Calu3 (cell line): ENCODE data around the gene PCDHA7. TPM values are rescaled to one million over a fixed set of nuclear protein-coding genes. Genes with fewer than 3 reads are reported as not detected.
"Not testable (repeated sequence)": the region's sequence is repeated elsewhere in the genome, so short reads cannot be mapped to it uniquely, and the experiment has no call there.

ENCODE experiments used
- BruUV-seq: library from RNA; stranded (reverse); fragments of 400-500 nt; replicated peaks from 2 replicates; lab custom pipeline; 2021; lab: Mats Ljungman, UMichigan
- CTCF ChIA-PET: fragments of 300-600 bp; sonication (Branson Sonifier 250); formaldehyde crosslinking; loops from one replicate; lab custom pipeline; 2022; ENCODE audit warnings: antibody characterized with exemption; lab: Charles Lee
- DNase-seq: peaks from one replicate; pipeline ENCODE4 v3.0.0; 2022
- H3K27ac Mint-ChIP-seq: one replicate; pipeline ENCODE4 v1.8.0; 2022; ENCODE audit warnings: mixed read lengths; ENCODE audit not compliant: unreplicated experiment
- H3K27me3 Mint-ChIP-seq: one replicate; pipeline ENCODE4 v1.8.0; 2022; ENCODE audit warnings: mixed read lengths; ENCODE audit not compliant: unreplicated experiment
- H3K36me3 Mint-ChIP-seq: one replicate; pipeline ENCODE4 v1.8.0; 2022; ENCODE audit warnings: mild to moderate bottlenecking, moderate library complexity, mixed read lengths; ENCODE audit not compliant: insufficient read depth, unreplicated experiment
- H3K4me1 Mint-ChIP-seq: one replicate; pipeline ENCODE4 v1.8.0; 2022; ENCODE audit warnings: mild to moderate bottlenecking, low read depth, mixed read lengths; ENCODE audit not compliant: unreplicated experiment
- H3K4me3 Mint-ChIP-seq: one replicate; pipeline ENCODE4 v1.8.0; 2022; ENCODE audit warnings: mild to moderate bottlenecking, low read depth, moderate library complexity, mixed read lengths; ENCODE audit not compliant: unreplicated experiment
- H3K9me3 Mint-ChIP-seq: one replicate; pipeline ENCODE4 v1.8.0; 2022; ENCODE audit warnings: low read depth, mixed read lengths; ENCODE audit not compliant: unreplicated experiment
- CTCF ChIP-seq: fragments of 200-600 bp; IDR thresholded peaks from one replicate; pipeline ENCODE4 v1.8.0; 2022; ENCODE audit warnings: antibody characterized with exemption; ENCODE audit not compliant: unreplicated experiment
- intact Hi-C: fragments of 100-400 bp; cut with micrococcal nuclease; formaldehyde crosslinking; loops from one replicate; pipeline ENCODE4 v1.10.0; 2022; ENCODE audit not compliant: unreplicated experiment
- total RNA-seq: library from RNA; stranded (reverse); gene quantifications from 2 replicates; pipeline ENCODE4 v1.2.3, GENCODE V29; 2022

The PCDHA7 gene
- total RNA-seq, 1 experiment from 2014 or later: 1.2 TPM

- H3K9me3 Mint-ChIP-seq: peaks cover 7% of the 10 kb centered on the region
- no peak overlapping the region for H3K27ac Mint-ChIP-seq
- no peak for DNase-seq
- H3K4me1 Mint-ChIP-seq: no peaks in the 10 kb centered on the region
- no peak for TF ChIP-seq CTCF
- BruUV-seq: no TSS peak
- no peaks in the 10 kb centered on the region for H3K36me3 Mint-ChIP-seq
- H3K4me3 Mint-ChIP-seq: no peak overlapping the region
- intact Hi-C loops: no loop called here
- CTCF ChIA-PET: no interaction called here
- H3K27me3 Mint-ChIP-seq: no peaks in the 10 kb centered on the region
Observed at GRCh38 chr5:140822281-140822629, 11.8 kb upstream of the PCDHA7 start.

GRCh38 chr5:140822969-140823368, 11.1 kb upstream of the PCDHA7 start:
- CTCF ChIA-PET, intact Hi-C loops, H3K4me1 Mint-ChIP-seq, H3K4me3 Mint-ChIP-seq, H3K27me3 Mint-ChIP-seq, BruUV-seq, H3K9me3 Mint-ChIP-seq, DNase-seq, H3K36me3 Mint-ChIP-seq, H3K27ac Mint-ChIP-seq: not testable (repeated sequence)

- Mint-ChIP-seq H3K4me3 (no peak overlapping the region), H3K27me3 (no peaks in the 10 kb centered on the region), H3K9me3 (peaks cover 9% of the 10 kb centered on the region), H3K4me1 (no peaks in the 10 kb centered on the region), H3K36me3 (no peaks in the 10 kb centered on the region), H3K27ac (no peak overlapping the region)
- CTCF ChIA-PET: no interaction called here
- no peak for DNase-seq
- no peak for TF ChIP-seq CTCF
- BruUV-seq: no TSS peak
- intact Hi-C loops: no loop called here
Observed at GRCh38 chr5:140823475-140823874, 10.6 kb upstream of the PCDHA7 start.

- CTCF ChIA-PET: interaction anchor here (0.7 kb wide), 1 partner anchor 272 kb away, joined by 3 read pairs; the partner anchor contains the start of gene PCDHB3
- Mint-ChIP-seq H3K27ac (no peak within 1 kb of the TSS), H3K27me3 (no peaks in the 10 kb centered on the region), H3K36me3 (no peaks in the 10 kb centered on the region), H3K4me1 (no peaks in the 10 kb centered on the region), H3K4me3 (no peak within 1 kb of the TSS), H3K9me3 (peaks cover 15% of the 10 kb centered on the region)
- no peak for DNase-seq
- intact Hi-C loops: no loop called here
- BruUV-seq: no TSS peak
- no peak for TF ChIP-seq CTCF
Observed at GRCh38 chr5:140827704-140828361, 6.2 kb upstream of the PCDHA7 start, which contains the start of gene PCDHA6. Gene PCDHA6 (plus strand): TSS chr5:140827960. CDS start chr5:140828092, 132 bp downstream.

GRCh38 chr5:140828362-140828737, 5.7 kb upstream of the PCDHA7 start:
- no peak for DNase-seq
- CTCF ChIA-PET: no interaction called here
- intact Hi-C loops: no loop called here
- H3K9me3 Mint-ChIP-seq: peaks cover 16% of the 10 kb centered on the region
- no TSS peak for BruUV-seq
- H3K27ac Mint-ChIP-seq: no peak overlapping the region
- no peak overlapping the region for H3K4me3 Mint-ChIP-seq
- H3K4me1 Mint-ChIP-seq: no peaks in the 10 kb centered on the region
- TF ChIP-seq CTCF: no peak
- H3K36me3 Mint-ChIP-seq: no peaks in the 10 kb centered on the region
- H3K27me3 Mint-ChIP-seq: no peaks in the 10 kb centered on the region

- intact Hi-C loops, H3K4me3 Mint-ChIP-seq, H3K36me3 Mint-ChIP-seq, CTCF ChIA-PET, H3K4me1 Mint-ChIP-seq, DNase-seq, H3K27ac Mint-ChIP-seq, BruUV-seq, H3K27me3 Mint-ChIP-seq: not testable (repeated sequence)
- peaks cover 18% of the 10 kb centered on the region for H3K9me3 Mint-ChIP-seq
Observed at GRCh38 chr5:140829511-140830501, 4.3 kb upstream of the PCDHA7 start.
